Measurements from ENCODE around the gene TMEM52B. TPM values are rescaled to one million over a fixed set of nuclear protein-coding genes. Genes with fewer than 3 reads are reported as not detected.

TMEM52B gene
- polyA plus RNA-seq (2013, experiment 1 of 2), result not detected
- polyA plus RNA-seq (2013, experiment 2 of 2), result not detected

DNA sequence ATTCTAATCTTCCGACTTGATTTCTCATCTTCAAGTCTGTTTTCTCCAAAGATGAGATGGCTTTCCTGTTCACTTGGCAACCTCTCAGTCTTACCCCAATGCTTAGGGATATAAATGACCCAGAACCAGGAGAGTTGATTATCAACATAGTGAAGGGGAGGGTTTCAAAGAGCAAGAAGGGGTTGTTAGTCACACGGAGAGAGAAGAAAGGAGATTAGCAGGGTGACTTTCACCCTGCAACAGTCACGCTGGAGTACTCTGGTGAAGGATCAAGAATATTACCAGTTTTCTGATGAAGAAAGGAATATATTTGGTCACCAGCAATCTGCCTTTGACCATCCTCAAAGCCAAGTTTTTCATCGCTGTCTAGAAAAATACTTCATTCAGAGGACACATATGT lies at the start of gene TMEM52B:
TMEM52B (plus strand) TSS at position 212 of the 400 bp plus-strand sequence. CDS start 543 bp downstream, outside the sequence.
- Histone ChIP-seq H3K4me1 (ENCODE audit: insufficient read depth, low read length) (no peaks in the 10 kb centered on the region), H3K4me3 (ENCODE audit: low read length) (no peak within 1 kb of the TSS), H3K36me3 (ENCODE audit: insufficient read depth, low read length) (no peaks in the 10 kb centered on the region), H3K9me3 (ENCODE audit: insufficient read depth, low read depth, low read length) (no peaks in the 10 kb centered on the region), H3K27ac (ENCODE audit: low read depth, low read length) (no peak within 1 kb of the TSS), H3K27me3 (ENCODE audit: insufficient read depth, low read length) (no peaks in the 10 kb centered on the region), H3K9ac (ENCODE audit: low read depth, low read length) (no peak within 1 kb of the TSS)
- WGBS, result 79% methylated on average over 3 of the region's 4 CpGs

DNA sequence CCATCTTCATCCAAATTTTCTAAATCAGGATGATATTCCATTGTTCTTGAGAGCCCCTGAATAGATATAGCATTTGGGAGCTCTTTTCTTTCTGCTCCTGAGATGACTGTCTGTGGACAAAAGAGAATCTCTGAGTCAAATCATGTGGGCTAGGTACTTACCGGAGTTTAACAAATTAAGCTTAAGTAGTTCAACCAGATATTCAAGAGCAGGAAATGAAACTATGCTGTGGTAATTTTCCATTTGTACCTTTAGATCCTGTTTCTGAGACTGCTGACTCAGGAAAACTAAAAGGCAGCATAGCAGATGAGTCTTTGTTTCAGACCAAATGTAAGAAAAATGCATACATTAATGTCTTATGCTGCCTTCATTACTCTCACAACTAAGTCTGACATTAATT lies 48.8 kb upstream of the TMEM52B start, which contains the start of gene CLEC7A:
CLEC7A (minus strand) TSS at position 158 of the 400 bp plus-strand sequence; CDS start at position 41, 117 bp downstream.
- Histone ChIP-seq H3K36me3 (ENCODE audit: insufficient read depth, low read length) (no peaks in the 10 kb centered on the region), H3K9me3 (ENCODE audit: insufficient read depth, low read depth, low read length) (no peaks in the 10 kb centered on the region), H3K4me1 (ENCODE audit: insufficient read depth, low read length) (peaks cover 47% of the 10 kb centered on the region), H3K27me3 (ENCODE audit: insufficient read depth, low read length) (no peaks in the 10 kb centered on the region), H3K9ac (ENCODE audit: low read depth, low read length) (no peak within 1 kb of the TSS), H3K4me3 (ENCODE audit: low read length) (no peak within 1 kb of the TSS), H3K27ac (ENCODE audit: low read depth, low read length) (peak within 1 kb of the TSS; percentile 71; the same call in 1 of the 2 replicates)
- 95% methylated on average over 1 of the region's 1 CpG for WGBS

DNA sequence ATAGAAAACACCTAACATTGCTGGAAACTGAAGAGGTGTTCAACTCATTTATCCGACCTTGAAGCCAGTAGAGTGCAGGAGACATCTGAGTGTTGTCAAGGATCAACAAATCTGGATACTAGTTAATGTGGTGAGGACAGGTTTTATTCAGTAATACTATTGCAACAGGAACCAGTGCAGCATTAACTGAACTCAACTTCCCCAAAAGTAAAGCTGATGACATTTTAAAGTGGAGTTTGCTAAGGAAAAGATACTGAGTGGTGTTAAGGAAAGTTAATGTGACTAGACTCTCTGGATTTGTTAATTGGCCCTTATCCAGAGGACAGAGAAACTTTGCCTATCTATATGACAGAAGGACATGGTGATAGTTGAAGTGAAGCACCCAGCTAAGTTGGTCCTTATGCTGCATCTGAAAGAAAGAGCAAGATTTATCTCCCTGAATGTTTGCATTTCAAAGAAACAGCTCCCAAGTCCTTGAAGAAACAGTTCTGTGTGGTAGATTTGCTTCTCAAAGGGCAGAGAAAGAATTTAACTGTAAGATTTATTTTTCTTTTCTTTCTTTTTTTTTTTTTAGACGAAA lies 47.6 kb upstream of the TMEM52B start:
- Histone ChIP-seq H3K27me3 (ENCODE audit: insufficient read depth, low read length) (no peaks in the 10 kb centered on the region), H3K4me1 (ENCODE audit: insufficient read depth, low read length) (peaks cover 51% of the 10 kb centered on the region), H3K36me3 (ENCODE audit: insufficient read depth, low read length) (no peaks in the 10 kb centered on the region), H3K9me3 (ENCODE audit: insufficient read depth, low read depth, low read length) (no peaks in the 10 kb centered on the region), H3K9ac (ENCODE audit: low read depth, low read length) (no peak overlapping the region), H3K27ac (ENCODE audit: low read depth, low read length) (peak overlapping the region; percentile 71; the same call in 1 of the 2 replicates), H3K4me3 (ENCODE audit: low read length) (no peak overlapping the region)
- WGBS, result 25% methylated on average over 2 of the region's 2 CpGs

DNA sequence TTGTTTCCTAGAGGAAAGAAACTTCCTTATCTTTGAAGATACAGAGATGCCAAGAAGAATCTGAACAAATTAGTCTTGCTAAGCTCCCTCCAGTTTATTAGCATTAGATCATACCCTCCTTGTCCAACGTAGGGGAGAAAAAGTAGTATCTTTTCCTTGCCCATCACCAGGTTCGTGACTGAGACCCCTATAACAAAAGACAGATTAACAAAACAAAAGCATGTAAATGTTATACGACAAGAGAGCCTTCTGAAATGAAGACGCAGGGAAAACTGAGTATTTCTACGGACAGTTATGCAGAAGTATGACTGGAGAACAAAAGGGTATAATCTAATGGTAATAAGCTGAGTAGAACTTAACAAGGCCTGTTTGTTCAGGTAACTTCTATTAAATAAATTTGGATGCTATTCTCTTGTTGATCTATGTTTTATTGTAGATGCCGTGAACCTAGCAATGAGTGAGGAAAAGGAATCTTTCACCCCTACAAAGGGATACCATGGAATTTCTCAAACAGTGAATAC lies 45.9 kb upstream of the TMEM52B start:
- no peak overlapping the region for H3K4me3 ChIP-seq (ENCODE audit: low read length)
- H3K36me3 ChIP-seq (ENCODE audit: insufficient read depth, low read length), result no peaks in the 10 kb centered on the region
- H3K9ac ChIP-seq (ENCODE audit: low read depth, low read length), result no peak overlapping the region
- H3K27me3 ChIP-seq (ENCODE audit: insufficient read depth, low read length), result no peaks in the 10 kb centered on the region
- peaks cover 51% of the 10 kb centered on the region for H3K4me1 ChIP-seq (ENCODE audit: insufficient read depth, low read length)
- H3K9me3 ChIP-seq (ENCODE audit: insufficient read depth, low read depth, low read length), result no peaks in the 10 kb centered on the region
- H3K27ac ChIP-seq (ENCODE audit: low read depth, low read length), result peak overlapping the region; percentile 71; the same call in 1 of the 2 replicates
- 10% methylated on average over 4 of the region's 6 CpGs for WGBS

DNA sequence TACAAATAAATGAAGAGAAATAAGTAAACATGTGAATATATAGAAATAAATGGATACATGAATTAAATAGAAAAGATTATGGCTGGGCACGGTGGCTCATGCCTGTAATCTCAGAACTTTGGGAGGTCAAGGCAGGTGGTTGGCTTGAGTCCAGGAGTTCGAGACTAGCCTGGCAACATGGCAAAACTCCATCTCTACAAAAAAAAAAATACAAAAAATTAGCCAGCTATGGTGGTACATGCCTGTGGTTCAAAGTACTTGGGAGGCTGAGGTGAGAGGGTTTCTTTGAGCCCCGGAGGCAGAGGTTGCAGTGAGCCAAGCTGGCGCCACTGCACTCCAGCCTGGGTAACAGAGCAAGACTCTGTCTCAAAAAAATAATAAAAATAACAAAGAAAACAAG lies 43.7 kb upstream of the TMEM52B start:
- no peaks in the 10 kb centered on the region for H3K36me3 ChIP-seq (ENCODE audit: insufficient read depth, low read length)
- no peaks in the 10 kb centered on the region for H3K27me3 ChIP-seq (ENCODE audit: insufficient read depth, low read length)
- H3K4me1 ChIP-seq (ENCODE audit: insufficient read depth, low read length), result peaks cover 40% of the 10 kb centered on the region
- WGBS, result 91% methylated on average over 4 of the region's 4 CpGs
- H3K9ac ChIP-seq (ENCODE audit: low read depth, low read length), result no peak overlapping the region
- no peaks in the 10 kb centered on the region for H3K9me3 ChIP-seq (ENCODE audit: insufficient read depth, low read depth, low read length)
- H3K4me3 ChIP-seq (ENCODE audit: low read length), result no peak overlapping the region
- H3K27ac ChIP-seq (ENCODE audit: low read depth, low read length), result no peak overlapping the region

DNA sequence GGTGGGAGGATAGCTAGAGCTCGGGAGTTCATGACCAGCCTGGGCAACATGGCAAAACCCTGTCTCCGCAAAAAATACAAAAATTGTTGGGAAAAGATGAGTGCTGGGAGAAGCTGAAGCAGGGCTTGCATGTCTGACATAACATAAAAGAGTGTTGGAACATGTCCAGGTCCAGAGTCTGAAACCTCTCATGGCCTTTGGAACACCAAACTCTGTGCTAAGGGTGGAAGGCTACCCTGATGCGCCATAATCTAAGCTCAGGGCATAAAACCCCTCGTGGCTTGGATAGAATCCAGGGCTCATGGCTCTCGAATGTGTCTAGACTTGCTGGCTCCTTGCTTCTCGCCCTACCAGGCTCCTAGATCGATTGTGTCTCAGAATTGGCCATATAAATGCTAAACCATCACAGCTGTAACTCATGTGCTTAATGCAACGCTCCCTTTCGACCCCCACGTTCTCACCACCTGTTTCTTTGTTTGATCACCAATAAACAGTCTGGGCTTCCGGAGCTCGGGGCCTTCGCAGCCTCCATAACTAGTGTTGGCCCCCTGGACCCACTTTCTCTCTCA lies 42.1 kb upstream of the TMEM52B start:
- Histone ChIP-seq H3K27me3 (ENCODE audit: insufficient read depth, low read length) (no peaks in the 10 kb centered on the region), H3K4me1 (ENCODE audit: insufficient read depth, low read length) (peaks cover 24% of the 10 kb centered on the region), H3K36me3 (ENCODE audit: insufficient read depth, low read length) (no peaks in the 10 kb centered on the region), H3K4me3 (ENCODE audit: low read length) (no peak overlapping the region), H3K9ac (ENCODE audit: low read depth, low read length) (no peak overlapping the region), H3K9me3 (ENCODE audit: insufficient read depth, low read depth, low read length) (no peaks in the 10 kb centered on the region), H3K27ac (ENCODE audit: low read depth, low read length) (no peak overlapping the region)
- 94% methylated on average over 13 of the region's 13 CpGs for WGBS

DNA sequence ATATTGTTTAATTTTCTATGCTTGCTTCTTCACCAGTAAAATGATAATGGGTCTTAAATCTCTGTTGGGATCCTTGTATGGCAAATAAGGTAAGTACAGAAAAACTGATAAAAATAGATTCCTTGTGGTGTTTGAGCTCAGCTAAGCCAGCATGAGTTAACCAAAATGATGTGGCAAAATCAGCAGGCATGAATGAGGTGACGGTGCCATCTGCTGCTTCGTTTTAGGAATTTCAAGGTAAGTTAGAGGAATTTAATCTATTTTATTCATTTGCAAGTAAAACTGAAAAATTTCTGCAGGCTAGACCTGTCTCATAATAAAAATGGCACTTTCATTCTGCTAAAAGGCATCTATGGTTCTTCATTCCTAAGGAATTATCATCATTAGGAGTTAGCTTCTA lies 38.8 kb upstream of the TMEM52B start:
- Histone ChIP-seq H3K27me3 (ENCODE audit: insufficient read depth, low read length) (no peaks in the 10 kb centered on the region), H3K27ac (ENCODE audit: low read depth, low read length) (no peak overlapping the region), H3K36me3 (ENCODE audit: insufficient read depth, low read length) (no peaks in the 10 kb centered on the region), H3K9me3 (ENCODE audit: insufficient read depth, low read depth, low read length) (no peaks in the 10 kb centered on the region), H3K9ac (ENCODE audit: low read depth, low read length) (no peak overlapping the region), H3K4me1 (ENCODE audit: insufficient read depth, low read length) (0 out of 2 replicates have a peak, but pooled peaks cover 4% of the 10 kb centered on the region), H3K4me3 (ENCODE audit: low read length) (no peak overlapping the region)
- WGBS, result 13% methylated on average over 2 of the region's 2 CpGs

DNA sequence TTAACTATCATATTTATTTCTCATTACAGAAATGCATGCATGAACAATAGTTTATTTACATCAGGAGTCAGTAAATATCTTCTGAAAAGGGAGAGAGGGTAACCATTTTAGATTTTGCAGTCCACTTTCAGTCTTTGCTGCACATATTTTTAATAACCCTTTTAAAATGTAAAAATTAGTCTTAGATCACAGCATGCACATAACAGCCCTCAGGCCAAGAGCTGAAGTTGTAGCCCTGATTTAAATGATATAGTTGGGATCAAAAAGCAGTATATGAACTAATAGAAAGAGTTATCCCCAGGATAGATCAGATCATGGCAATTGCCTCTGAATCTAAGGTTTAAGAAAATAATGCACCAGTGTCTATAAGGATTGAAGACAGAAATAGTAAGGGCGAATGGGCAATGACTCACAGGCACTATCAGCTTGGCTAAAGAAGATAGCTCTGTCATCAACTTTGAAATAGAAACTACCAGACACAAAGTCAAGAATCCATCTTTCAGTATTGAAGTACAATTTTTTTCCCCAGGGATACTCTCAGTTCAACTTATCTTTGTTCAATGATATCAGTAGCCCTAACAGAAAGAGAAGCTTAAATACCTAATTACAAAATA lies 35.7 kb upstream of the TMEM52B start:
- Histone ChIP-seq H3K36me3 (ENCODE audit: insufficient read depth, low read length) (no peaks in the 10 kb centered on the region), H3K9me3 (ENCODE audit: insufficient read depth, low read depth, low read length) (no peaks in the 10 kb centered on the region), H3K9ac (ENCODE audit: low read depth, low read length) (no peak overlapping the region), H3K27me3 (ENCODE audit: insufficient read depth, low read length) (no peaks in the 10 kb centered on the region), H3K27ac (ENCODE audit: low read depth, low read length) (no peak overlapping the region), H3K4me1 (ENCODE audit: insufficient read depth, low read length) (no peaks in the 10 kb centered on the region), H3K4me3 (ENCODE audit: low read length) (no peak overlapping the region)
- WGBS, result 0% methylated on average over 1 of the region's 1 CpG

DNA sequence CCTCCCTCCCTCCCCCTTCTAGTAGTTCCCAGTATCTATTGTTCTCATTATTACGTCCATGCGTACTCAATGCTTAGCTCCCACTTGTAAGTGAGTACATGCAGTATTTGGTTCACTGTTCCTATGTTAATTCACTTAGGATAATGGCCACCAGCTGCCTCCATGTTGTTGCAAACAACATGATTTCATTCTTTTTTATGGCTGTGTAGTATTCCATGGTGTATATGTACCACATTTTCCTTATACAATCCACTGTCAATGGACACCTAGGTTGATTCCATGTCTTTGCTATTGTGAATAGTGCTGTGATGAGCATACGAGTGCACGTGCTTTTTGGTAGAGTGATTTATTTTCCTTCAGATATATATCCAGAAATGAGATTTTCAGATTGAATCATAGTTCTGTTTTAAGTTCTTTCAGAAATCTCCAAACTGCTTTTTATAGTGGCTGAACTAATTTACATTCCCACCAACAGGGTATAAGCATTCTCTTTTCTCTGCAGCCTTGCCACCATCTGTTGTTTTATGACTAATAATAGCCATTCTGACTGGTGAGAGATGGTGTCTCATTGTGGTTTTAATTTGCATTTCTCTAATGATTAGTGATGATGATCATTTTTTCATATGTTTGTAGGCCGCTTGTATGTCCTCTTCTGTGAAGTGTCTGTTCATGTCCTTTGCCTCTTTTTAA lies 31.0 kb upstream of the TMEM52B start:
- Histone ChIP-seq H3K9me3 (ENCODE audit: insufficient read depth, low read depth, low read length) (no peaks in the 10 kb centered on the region), H3K27ac (ENCODE audit: low read depth, low read length) (no peak overlapping the region), H3K36me3 (ENCODE audit: insufficient read depth, low read length) (no peaks in the 10 kb centered on the region), H3K27me3 (ENCODE audit: insufficient read depth, low read length) (no peaks in the 10 kb centered on the region), H3K4me1 (ENCODE audit: insufficient read depth, low read length) (no peaks in the 10 kb centered on the region), H3K4me3 (ENCODE audit: low read length) (no peak overlapping the region), H3K9ac (ENCODE audit: low read depth, low read length) (no peak overlapping the region)
- 95% methylated on average over 3 of the region's 5 CpGs for WGBS

DNA sequence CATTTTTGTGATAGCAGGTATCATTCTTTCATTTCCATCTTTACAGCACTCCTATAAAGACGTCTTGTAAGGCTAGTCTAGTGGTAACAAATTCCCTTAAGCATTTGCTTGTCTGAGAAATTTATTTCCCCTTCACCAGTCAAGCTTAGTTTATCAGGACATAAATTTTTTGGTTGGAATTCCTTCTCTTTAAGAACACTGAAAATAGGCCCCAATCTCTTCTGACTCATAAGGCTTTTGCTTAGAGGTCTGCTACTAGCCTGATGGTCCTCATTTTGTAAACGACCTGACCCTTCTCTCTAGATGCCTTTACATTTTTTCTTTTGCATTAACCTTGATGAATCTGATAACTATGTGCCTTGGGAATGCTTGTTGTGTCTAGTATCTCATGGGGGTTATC lies 27.2 kb upstream of the TMEM52B start:
- Histone ChIP-seq H3K36me3 (ENCODE audit: insufficient read depth, low read length) (no peaks in the 10 kb centered on the region), H3K4me1 (ENCODE audit: insufficient read depth, low read length) (0 out of 2 replicates have a peak, but pooled peaks cover 3% of the 10 kb centered on the region), H3K9ac (ENCODE audit: low read depth, low read length) (no peak overlapping the region), H3K9me3 (ENCODE audit: insufficient read depth, low read depth, low read length) (no peaks in the 10 kb centered on the region), H3K27me3 (ENCODE audit: insufficient read depth, low read length) (no peaks in the 10 kb centered on the region), H3K27ac (ENCODE audit: low read depth, low read length) (no peak overlapping the region), H3K4me3 (ENCODE audit: low read length) (no peak overlapping the region)
- WGBS, result 66% methylated on average over 2 of the region's 2 CpGs

All from HUES64 (cell line).